ENCODE results near the gene LCE3A. TPM values are rescaled to one million over a fixed set of nuclear protein-coding genes. Genes with fewer than 3 reads are reported as not detected.
"Not testable (repeated sequence)": the region's sequence is repeated elsewhere in the genome, so short reads cannot be mapped to it uniquely, and the experiment has no call there.

LCE3A gene, protein sequence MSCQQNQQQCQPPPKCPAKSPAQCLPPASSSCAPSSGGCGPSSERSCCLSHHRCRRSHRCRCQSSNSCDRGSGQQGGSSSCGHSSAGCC
- total RNA-seq: not detected

- no peaks in the 10 kb centered on the region for H3K4me1 ChIP-seq
- H3K27ac ChIP-seq: no peak within 1 kb of the TSS
- 55 to 63% methylated on average over 2 to 3 of the region's 10 CpGs for WGBS, 2 donors (ENCODE audit: low coverage in 1 of 2)
These were observed at the start of gene LCE3A for GRCh38 chr1:152622803-152623202. TSS of gene LCE3A (minus strand) at chr1:152623103. CDS start at chr1:152623103, 0 bp downstream.

GRCh38 chr1:152667648-152668047 lies 44.7 kb upstream of the LCE3A start:
- no peak for TF ChIP-seq CTCF (IDR thresholded peaks at IDR 0.05)
- H3K36me3 ChIP-seq: no peaks in the 10 kb centered on the region
- no peak for ATAC-seq
- no peak overlapping the region for H3K4me3 ChIP-seq
- H3K9me3 ChIP-seq: no peaks in the 10 kb centered on the region
- H3K4me1 ChIP-seq: no peaks in the 10 kb centered on the region
- WGBS, 2 donors (ENCODE audit: low coverage in 1 of 2): 88 to 100% methylated on average over 1 to 4 of the region's 5 CpGs
- H3K27me3 ChIP-seq: no peaks in the 10 kb centered on the region
- no peak overlapping the region for H3K27ac ChIP-seq

More at GRCh38 chr1:152622803-152623202, at the start of gene LCE3A:
- ATAC-seq: no peak
- Histone ChIP-seq H3K36me3 (no peaks in the 10 kb centered on the region), H3K27me3 (peaks cover 19% of the 10 kb centered on the region), H3K4me3 (no peak within 1 kb of the TSS), H3K9me3 (peaks cover 0 to 22% (median 0%) of the 10 kb centered on the region in 3 donors)
- no peak for TF ChIP-seq POLR2A (IDR thresholded peaks at IDR 0.05)
- no peak for TF ChIP-seq POLR2AphosphoS5 (IDR thresholded peaks at IDR 0.05)
- TF ChIP-seq CTCF (IDR thresholded peaks at IDR 0.05): no peak
- TF ChIP-seq EP300 (IDR thresholded peaks at IDR 0.05): no peak

- H3K36me3 ChIP-seq, H3K4me1 ChIP-seq, H3K27ac ChIP-seq, H3K4me3 ChIP-seq, H3K9me3 ChIP-seq, H3K27me3 ChIP-seq, ATAC-seq: not testable (repeated sequence)
- 88 to 100% methylated on average over 1 of the region's 1 CpG for WGBS, 2 donors (ENCODE audit: low coverage in 1 of 2)
These were observed 43.3 kb upstream of the LCE3A start for GRCh38 chr1:152666171-152666570.

- 48 to 70% methylated on average over 2 to 3 of the region's 3 CpGs for WGBS, 2 donors (ENCODE audit: low coverage in 1 of 2)
- H3K27me3 ChIP-seq: no peaks in the 10 kb centered on the region
- H3K4me3 ChIP-seq: no peak within 1 kb of the TSS
- no peaks in the 10 kb centered on the region for H3K36me3 ChIP-seq
- TF ChIP-seq POLR2A (IDR thresholded peaks at IDR 0.05) (no peak), EP300 (IDR thresholded peaks at IDR 0.05) (no peak), CTCF (IDR thresholded peaks at IDR 0.05) (no peak), POLR2AphosphoS5 (IDR thresholded peaks at IDR 0.05) (no peak)
- no peaks in the 10 kb centered on the region for H3K4me1 ChIP-seq
- no peak within 1 kb of the TSS for H3K27ac ChIP-seq
- no peaks in the 10 kb centered on the region for H3K9me3 ChIP-seq
- no peak for ATAC-seq
These were observed 40.2 kb upstream of the LCE3A start, which contains the start of gene LCE2D for GRCh38 chr1:152663098-152663497. TSS of gene LCE2D (plus strand) at chr1:152663380. CDS start at chr1:152664106, 726 bp downstream.

GRCh38 chr1:152658649-152659048 lies 35.7 kb upstream of the LCE3A start:
- ATAC-seq: no peak
- Histone ChIP-seq H3K9me3 (no peaks in the 10 kb centered on the region), H3K27ac (no peak overlapping the region), H3K36me3 (no peaks in the 10 kb centered on the region), H3K4me3 (no peak overlapping the region), H3K27me3 (no peaks in the 10 kb centered on the region), H3K4me1 (no peaks in the 10 kb centered on the region)
- WGBS, 2 donors (ENCODE audit: low coverage in 1 of 2): 86 to 93% methylated on average over 2 to 3 of the region's 3 CpGs
- TF ChIP-seq CTCF (IDR thresholded peaks at IDR 0.05): no peak
- no peak for TF ChIP-seq POLR2AphosphoS5 (IDR thresholded peaks at IDR 0.05)
- no peak for TF ChIP-seq EP300 (IDR thresholded peaks at IDR 0.05)
- no peak for TF ChIP-seq POLR2A (IDR thresholded peaks at IDR 0.05)
